Measurements from ENCODE around the gene SKAP1. TPM values are rescaled to one million over a fixed set of nuclear protein-coding genes. Genes with fewer than 3 reads are reported as not detected.

The SKAP1 gene
- total RNA-seq, 1 experiment from 2014 or later: 0.31 TPM

DNA sequence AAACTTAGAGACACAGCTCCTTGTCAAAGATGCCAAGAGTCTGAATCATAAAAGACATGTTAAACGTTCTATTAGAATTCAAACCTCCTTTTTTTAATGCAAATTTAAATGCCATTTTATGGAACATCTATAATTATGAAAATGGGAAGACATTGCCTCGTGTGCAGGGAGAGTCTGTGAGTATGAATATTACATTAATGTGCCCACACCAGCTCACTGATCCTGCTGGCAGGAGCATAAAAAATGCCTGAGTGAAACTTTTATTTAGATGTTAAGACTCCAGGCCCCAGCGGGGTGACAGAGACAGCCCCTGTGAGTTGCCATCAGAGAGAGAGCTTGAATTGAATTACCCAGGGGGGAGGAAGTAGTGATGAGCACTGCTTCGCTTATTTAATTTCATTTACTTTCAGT, 237.7 kb downstream of the SKAP1 start:
- no peaks in the 10 kb centered on the region for H3K27me3 ChIP-seq (ENCODE audit: insufficient read depth, low read depth)
- H3F3A ChIP-seq (ENCODE audit: insufficient read depth, low read depth): no peaks in the 10 kb centered on the region
- POLR2A ChIA-PET (ENCODE audit: unreplicated experiment): no interaction called here
- H3K36me3 ChIP-seq (ENCODE audit: low read depth): no peaks in the 10 kb centered on the region
- no peaks in the 10 kb centered on the region for H3K9me2 ChIP-seq (ENCODE audit: insufficient read depth)
- CTCF ChIA-PET: interaction anchor here (0.7 kb wide), 2 partner anchors 10 to 20 kb away, joined by 3 read pairs; no protein-coding TSS in a partner anchor
- TF ChIP-seq EZH2 (IDR thresholded peaks at IDR 0.05; ENCODE audit: low read depth): no peak
- TF ChIP-seq CTCF (conservative IDR thresholded peaks at IDR 0.05): no peak
- no peak overlapping the region for H2AFZ ChIP-seq
- no peaks in the 10 kb centered on the region for H3K79me2 ChIP-seq (ENCODE audit: low read depth)
- intact Hi-C loops (cut with micrococcal nuclease; ENCODE audit: unreplicated experiment): no loop called here
- H4K20me1 ChIP-seq (ENCODE audit: insufficient read depth): no peaks in the 10 kb centered on the region
- BruUV-seq (replicated peaks): no TSS peak
- H3K4me1 ChIP-seq (replicated peaks; ENCODE audit: insufficient read depth): no peaks in the 10 kb centered on the region
- no peak overlapping the region for H3K27ac ChIP-seq
- no peak overlapping the region for H3K4me3 ChIP-seq
- DNase-seq: no peak
- no peaks in the 10 kb centered on the region for H3K9me3 ChIP-seq (ENCODE audit: insufficient read depth, low read depth)
- H3K4me2 ChIP-seq: no peak overlapping the region

DNA sequence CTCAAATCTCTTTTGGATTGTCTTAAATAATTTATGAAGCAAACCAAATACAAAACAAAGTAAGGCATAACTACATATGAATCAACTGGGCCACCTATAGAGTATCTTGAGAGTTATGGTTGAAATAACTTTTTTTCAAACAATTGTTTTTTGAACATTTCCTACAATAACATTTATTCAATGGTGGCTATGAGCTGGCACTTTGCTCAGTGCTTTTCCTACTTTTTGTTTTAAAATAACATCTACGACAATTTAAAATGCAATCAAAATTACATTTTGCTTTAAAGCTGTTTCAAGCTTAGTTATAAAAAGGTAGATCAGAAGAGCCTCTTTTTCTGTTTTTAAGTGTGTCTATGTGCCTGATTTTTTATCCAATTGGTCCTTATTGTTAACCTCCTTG, 238.7 kb downstream of the SKAP1 start:
- Histone ChIP-seq H3K27me3 (ENCODE audit: insufficient read depth, low read depth) (no peaks in the 10 kb centered on the region), H3K4me3 (no peak overlapping the region), H3K36me3 (ENCODE audit: low read depth) (no peaks in the 10 kb centered on the region), H3K79me2 (ENCODE audit: low read depth) (no peaks in the 10 kb centered on the region), H2AFZ (no peak overlapping the region), H3K4me1 (replicated peaks; ENCODE audit: insufficient read depth) (no peaks in the 10 kb centered on the region), H3K27ac (no peak overlapping the region), H3F3A (ENCODE audit: insufficient read depth, low read depth) (no peaks in the 10 kb centered on the region), H3K9me2 (ENCODE audit: insufficient read depth) (no peaks in the 10 kb centered on the region), H3K4me2 (no peak overlapping the region), H3K9me3 (ENCODE audit: insufficient read depth, low read depth) (no peaks in the 10 kb centered on the region), H4K20me1 (ENCODE audit: insufficient read depth) (no peaks in the 10 kb centered on the region)
- ChIA-PET POLR2A (ENCODE audit: unreplicated experiment) (no interaction called here), CTCF (interaction anchor here (0.6 kb wide), 1 partner anchor 135 kb away, joined by 5 read pairs; no protein-coding TSS in a partner anchor)
- no peak for TF ChIP-seq EZH2 (IDR thresholded peaks at IDR 0.05; ENCODE audit: low read depth)
- no peak for TF ChIP-seq CTCF (conservative IDR thresholded peaks at IDR 0.05)
- intact Hi-C loops (cut with micrococcal nuclease; ENCODE audit: unreplicated experiment): no loop called here
- BruUV-seq (replicated peaks): no TSS peak
- no peak for DNase-seq

- H3K27me3 ChIP-seq (ENCODE audit: insufficient read depth, low read depth): no peaks in the 10 kb centered on the region
- H3K36me3 ChIP-seq (ENCODE audit: low read depth): no peaks in the 10 kb centered on the region
- DNase-seq: no peak
- no peaks in the 10 kb centered on the region for H3K4me1 ChIP-seq (replicated peaks; ENCODE audit: insufficient read depth)
- H3K4me2 ChIP-seq: no peak overlapping the region
- no peak overlapping the region for H3K4me3 ChIP-seq
- TF ChIP-seq EZH2 (IDR thresholded peaks at IDR 0.05; ENCODE audit: low read depth) (no peak), CTCF (conservative IDR thresholded peaks at IDR 0.05) (no peak)
- intact Hi-C loops (cut with micrococcal nuclease; ENCODE audit: unreplicated experiment): no loop called here
- H3K9me3 ChIP-seq (ENCODE audit: insufficient read depth, low read depth): no peaks in the 10 kb centered on the region
- H3K27ac ChIP-seq: no peak overlapping the region
- no peaks in the 10 kb centered on the region for H3F3A ChIP-seq (ENCODE audit: insufficient read depth, low read depth)
- no peak overlapping the region for H2AFZ ChIP-seq
- BruUV-seq (replicated peaks): no TSS peak
- ChIA-PET CTCF (interaction anchor here (0.6 kb wide), 1 partner anchor 445 kb away, joined by 7 read pairs; no protein-coding TSS in a partner anchor), POLR2A (ENCODE audit: unreplicated experiment) (no interaction called here)
- H3K79me2 ChIP-seq (ENCODE audit: low read depth): no peaks in the 10 kb centered on the region
- H3K9me2 ChIP-seq (ENCODE audit: insufficient read depth): no peaks in the 10 kb centered on the region
- no peaks in the 10 kb centered on the region for H4K20me1 ChIP-seq (ENCODE audit: insufficient read depth)
These were observed 239.1 kb downstream of the SKAP1 start for GRCh38 chr17:48190871-48191270.
